Mesenchymal stem cell (in vitro differentiated cells and primary cell): ENCODE measurements around the gene HNRNPUL1.

Source experiments
- DNase-seq: peaks from one replicate; pipeline ENCODE4 v3.0.0-alpha.2; 2013
- H2AFZ ChIP-seq: one replicate; pipeline ENCODE4 v1.6.1; 2013; ENCODE audit warnings: low read depth, mild to moderate bottlenecking, control low read depth, inconsistent platforms, low read length, moderate library complexity
- H2AK5ac ChIP-seq: 2 replicates; pipeline ENCODE4 v1.6.1; 2013; ENCODE audit warnings: low read length, moderate library complexity, mild to moderate bottlenecking, inconsistent platforms; ENCODE audit not compliant: severe bottlenecking
- H2BK120ac ChIP-seq: one replicate; pipeline ENCODE4 v1.6.1; 2013; ENCODE audit warnings: low read depth, mild to moderate bottlenecking, inconsistent platforms, low read length, moderate library complexity
- H2BK12ac ChIP-seq, 2 experiments: one replicate each; pipeline ENCODE4 v1.6.1; 2013; ENCODE audit warnings: inconsistent platforms in 2 of 2, low read length in 2 of 2, mild to moderate bottlenecking in 2 of 2, moderate library complexity in 2 of 2, control low read depth in 1 of 2
- H2BK15ac ChIP-seq: one replicate; pipeline ENCODE4 v1.6.1; 2013; ENCODE audit warnings: mild to moderate bottlenecking, low read depth, inconsistent platforms; ENCODE audit not compliant: poor library complexity, severe bottlenecking
- H2BK5ac ChIP-seq: 2 replicates; pipeline ENCODE4 v1.6.1; 2013; ENCODE audit warnings: low read depth, mild to moderate bottlenecking, low read length, control low read depth, inconsistent platforms; ENCODE audit not compliant: poor library complexity, severe bottlenecking
- H3K14ac ChIP-seq, 2 experiments: one replicate each; pipeline ENCODE4 v1.6.1; 2013; ENCODE audit warnings: inconsistent platforms in 2 of 2, low read length in 2 of 2, control low read depth in 1 of 2, mild to moderate bottlenecking in 1 of 2, moderate library complexity in 1 of 2
- H3K18ac ChIP-seq, 2 experiments: one replicate each; pipeline ENCODE4 v1.6.1; 2013; ENCODE audit warnings: inconsistent platforms in 2 of 2, low read length in 2 of 2, control low read depth in 1 of 2, low read depth in 1 of 2, mild to moderate bottlenecking in 1 of 2
- H3K23ac ChIP-seq, 2 experiments: one replicate each; pipeline ENCODE4 v1.6.1; 2013; ENCODE audit warnings: inconsistent platforms in 2 of 2, low read length in 2 of 2, mild to moderate bottlenecking in 2 of 2, moderate library complexity in 2 of 2, control low read depth in 1 of 2
- H3K27ac ChIP-seq: 2 replicates; pipeline ENCODE4 v1.5.1; 2013; ENCODE audit warnings: mild to moderate bottlenecking, moderate library complexity, low read length, control low read depth, inconsistent platforms; ENCODE audit not compliant: poor library complexity, severe bottlenecking
- H3K27me3 ChIP-seq, 2 experiments: 2 replicates each; pipeline versions ENCODE4 v1.6.1 to v1.7.0; 2013; ENCODE audit warnings: low read length in 2 of 2, mild to moderate bottlenecking in 2 of 2, moderate library complexity in 2 of 2, control low read depth in 1 of 2, inconsistent platforms in 1 of 2; ENCODE audit not compliant: control insufficient read depth in 1 of 2, insufficient read depth in 1 of 2
- H3K36me3 ChIP-seq, 2 experiments: 2 replicates each; pipeline versions ENCODE4 v1.6.1 to v1.7.0; 2013; ENCODE audit warnings: low read length in 2 of 2, control low read depth in 1 of 2, inconsistent platforms in 1 of 2, low read depth in 1 of 2, mild to moderate bottlenecking in 1 of 2; ENCODE audit not compliant: insufficient read depth in 2 of 2, control insufficient read depth in 1 of 2
- H3K4ac ChIP-seq, 2 experiments: one replicate each; pipeline ENCODE4 v1.6.1; 2013; ENCODE audit warnings: inconsistent platforms in 2 of 2, low read length in 2 of 2, mild to moderate bottlenecking in 2 of 2, moderate library complexity in 2 of 2, control low read depth in 1 of 2, low read depth in 1 of 2
- H3K4me1 ChIP-seq: 2 replicates; pipeline ENCODE4 v1.6.1; 2013; ENCODE audit warnings: low read depth, low read length, control low read depth; ENCODE audit not compliant: control insufficient read depth, insufficient read depth
- H3K4me2 ChIP-seq: 2 replicates; pipeline ENCODE4 v1.6.1; 2013; ENCODE audit warnings: low read length, mild to moderate bottlenecking, inconsistent platforms; ENCODE audit not compliant: poor library complexity, severe bottlenecking
- H3K4me3 ChIP-seq, 2 experiments: 2 replicates each; pipeline versions ENCODE4 v1.5.1 to v1.7.0; 2013; ENCODE audit warnings: low read length in 2 of 2, mild to moderate bottlenecking in 2 of 2, control low read depth in 1 of 2, low read depth in 1 of 2; ENCODE audit not compliant: insufficient read depth in 1 of 2
- H3K79me1 ChIP-seq: replicated peaks from 2 replicates; pipeline ENCODE4 v1.6.1; 2013; ENCODE audit warnings: mild to moderate bottlenecking, control low read depth, low read length, inconsistent platforms; ENCODE audit not compliant: poor library complexity, severe bottlenecking
- H3K9ac ChIP-seq: 2 replicates; pipeline ENCODE4 v1.7.0; 2013; ENCODE audit warnings: mild to moderate bottlenecking, low read length, moderate library complexity
- H3K9me3 ChIP-seq: 2 replicates; pipeline ENCODE4 v1.7.0; 2013; ENCODE audit warnings: mild to moderate bottlenecking, low read length; ENCODE audit not compliant: control insufficient read depth
- H4K8ac ChIP-seq: one replicate; pipeline ENCODE4 v1.6.1; 2013; ENCODE audit warnings: inconsistent platforms, mild to moderate bottlenecking, low read length, moderate library complexity
- H4K91ac ChIP-seq: one replicate; pipeline ENCODE4 v1.6.1; 2013; ENCODE audit warnings: mild to moderate bottlenecking, low read length, inconsistent platforms
- WGBS: methylation state at CpG from one replicate; pipeline ENCODE4 v1.1.7; 2013; ENCODE audit warnings: mixed read lengths; 5-methylcytosine and 5-hydroxymethylcytosine counted together

The HNRNPUL1 gene

GRCh38 chr19:41325947-41326706 lies 62.0 kb downstream of the HNRNPUL1 start:
- H3K9ac ChIP-seq = peak overlapping the region; percentile 82
- H3K4me1 ChIP-seq = peaks cover 73% of the 10 kb centered on the region
- H2BK12ac ChIP-seq = peak overlapping the region; percentile 96 to 99
- H2BK15ac ChIP-seq = no peak overlapping the region
- WGBS = 14% methylated on average over 27 of the region's 30 CpGs
- peak overlapping the region; percentile 98 for H3K27ac ChIP-seq
- H3K27me3 ChIP-seq = no peaks in the 10 kb centered on the region
- peak overlapping the region; percentile 24 for H2AK5ac ChIP-seq
- no peaks in the 10 kb centered on the region for H3K9me3 ChIP-seq
- H4K91ac ChIP-seq = peak overlapping the region; percentile 100
- peak overlapping the region; percentile 96 for H4K8ac ChIP-seq
- H3K18ac ChIP-seq = peak overlapping the region; percentile 97 to 98
- peak overlapping the region in 1 of 2 experiments; percentile 23 for H3K4me3 ChIP-seq
- no peaks in the 10 kb centered on the region for H3K79me1 ChIP-seq
- H2BK120ac ChIP-seq = peak overlapping the region; percentile 98
- H2AFZ ChIP-seq = no peak overlapping the region
- H3K4me2 ChIP-seq = peak overlapping the region; percentile 45
- H3K23ac ChIP-seq = peak overlapping the region; percentile 65 to 81
- H3K4ac ChIP-seq = peak overlapping the region; percentile 88 to 99
- H3K14ac ChIP-seq = peak overlapping the region; percentile 62 to 98
- peaks cover 27 to 41% of the 10 kb centered on the region in 2 experiments for H3K36me3 ChIP-seq
- DNase-seq = peak; percentile 84
- H2BK5ac ChIP-seq = peak overlapping the region; percentile 92

DNA sequence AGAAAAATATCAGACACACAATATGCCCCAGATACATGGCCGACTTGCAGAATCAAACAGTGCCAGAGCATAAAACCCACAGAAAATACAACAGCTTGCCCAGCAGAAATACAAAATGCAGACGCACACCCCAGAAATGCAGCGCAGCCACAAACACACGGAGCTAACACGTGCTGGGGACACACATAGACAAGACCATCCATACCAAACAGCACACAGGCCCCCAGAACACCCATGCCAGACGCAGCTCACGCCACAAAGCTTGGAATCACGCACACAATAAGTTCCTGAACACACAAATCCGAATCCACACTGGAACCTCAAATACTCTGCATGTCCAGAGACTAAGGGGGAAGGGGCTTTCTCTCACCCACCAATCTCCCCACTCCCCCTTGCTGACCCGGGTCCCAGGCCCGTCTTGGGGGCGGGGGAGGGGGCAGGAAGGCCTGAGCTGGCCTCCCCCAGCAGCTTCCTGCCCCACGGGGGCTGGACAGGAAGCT lies 63.0 kb downstream of the HNRNPUL1 start:
- WGBS = 46% methylated on average over 13 of the region's 13 CpGs
- H3K14ac ChIP-seq = peak overlapping the region in 1 of 2 experiments; percentile 19
- H3K9ac ChIP-seq = no peak overlapping the region
- H3K27ac ChIP-seq = peak overlapping the region; percentile 98
- no peak overlapping the region for H2BK5ac ChIP-seq
- peak overlapping the region; percentile 76 to 98 for H2BK12ac ChIP-seq
- peaks cover 63% of the 10 kb centered on the region for H3K4me1 ChIP-seq
- DNase-seq = peak; percentile 41
- peak overlapping the region; percentile 98 for H2BK120ac ChIP-seq
- no peaks in the 10 kb centered on the region for H3K9me3 ChIP-seq
- H3K4me2 ChIP-seq = peak overlapping the region; percentile 12
- H2BK15ac ChIP-seq = peak overlapping the region; percentile 100
- peak overlapping the region; percentile 88 for H2AK5ac ChIP-seq
- H3K18ac ChIP-seq = peak overlapping the region; percentile 85 to 98
- H3K4me3 ChIP-seq = no peak overlapping the region
- H2AFZ ChIP-seq = no peak overlapping the region
- no peaks in the 10 kb centered on the region for H3K27me3 ChIP-seq
- H3K36me3 ChIP-seq = peaks cover 36 to 45% of the 10 kb centered on the region in 2 experiments
- peak overlapping the region in 1 of 2 experiments; percentile 15 for H3K23ac ChIP-seq
- peak overlapping the region; percentile 99 for H4K8ac ChIP-seq
- H3K79me1 ChIP-seq = no peaks in the 10 kb centered on the region
- H4K91ac ChIP-seq = peak overlapping the region; percentile 99
- H3K4ac ChIP-seq = peak overlapping the region; percentile 92 to 98

- peak overlapping the region; percentile 99 for H4K91ac ChIP-seq
- H2AFZ ChIP-seq = no peak overlapping the region
- H2BK5ac ChIP-seq = no peak overlapping the region
- H3K9ac ChIP-seq = no peak overlapping the region
- no peaks in the 10 kb centered on the region for H3K9me3 ChIP-seq
- peak overlapping the region; percentile 12 for H3K4me2 ChIP-seq
- peak overlapping the region; percentile 92 to 98 for H3K4ac ChIP-seq
- peak overlapping the region; percentile 100 for H2BK15ac ChIP-seq
- peaks cover 2% of the 10 kb centered on the region for H3K79me1 ChIP-seq
- H2BK120ac ChIP-seq = peak overlapping the region; percentile 98
- no peaks in the 10 kb centered on the region for H3K27me3 ChIP-seq
- peak overlapping the region; percentile 77 for H2AK5ac ChIP-seq
- H3K14ac ChIP-seq = peak overlapping the region in 1 of 2 experiments; percentile 94
- H3K18ac ChIP-seq = peak overlapping the region; percentile 85 to 98
- H3K4me1 ChIP-seq = peaks cover 58% of the 10 kb centered on the region
- peak overlapping the region; percentile 25 for H3K27ac ChIP-seq
- no peak overlapping the region for H3K4me3 ChIP-seq
- peak overlapping the region; percentile 99 for H4K8ac ChIP-seq
- H2BK12ac ChIP-seq = peak overlapping the region; percentile 29 to 76
- 53% methylated on average over 33 of the region's 33 CpGs for WGBS
- peak overlapping the region in 1 of 2 experiments; percentile 25 for H3K23ac ChIP-seq
- peaks cover 36 to 42% of the 10 kb centered on the region in 2 experiments for H3K36me3 ChIP-seq
- DNase-seq = no peak
Observed at GRCh38 chr19:41327576-41328156, 63.5 kb downstream of the HNRNPUL1 start.
